GM23248 (cell line): ENCODE measurements around the gene ALPL.

ENCODE experiments used
- EZH2 ChIP-seq: fragments of 200-600 bp; sonication (generic); IDR thresholded peaks from 2 replicates; pipeline ENCODE4 v1.6.1; 2018; ENCODE audit warnings: antibody characterized with exemption, mild to moderate bottlenecking; ENCODE audit not compliant: insufficient read depth, poor library complexity, severe bottlenecking
- EZH2phosphoT487 ChIP-seq: fragments of 200-600 bp; sonication (generic); IDR thresholded peaks from 2 replicates; pipeline ENCODE4 v1.6.1; 2018; ENCODE audit warnings: antibody characterized with exemption, moderate library complexity, mild to moderate bottlenecking, low read depth; ENCODE audit not compliant: insufficient read depth

- TF ChIP-seq EZH2phosphoT487, result no peak
- no peak for TF ChIP-seq EZH2
Measured at GRCh38 chr1:21496886-21497285, 12.3 kb upstream of the ALPL start.
